HUES64 (cell line): ENCODE measurements around the gene EFNA1.

Experiments
- H3K27ac ChIP-seq: 2 replicates; pipeline ENCODE4 v1.7.0; 2013; ENCODE audit warnings: low read depth, low read length, inconsistent platforms
- H3K27me3 ChIP-seq: 2 replicates; pipeline ENCODE4 v1.6.1; 2013; ENCODE audit warnings: mild to moderate bottlenecking, low read length; ENCODE audit not compliant: insufficient read depth
- H3K36me3 ChIP-seq: 2 replicates; pipeline ENCODE4 v1.6.1; 2013; ENCODE audit warnings: mild to moderate bottlenecking, low read length; ENCODE audit not compliant: insufficient read depth
- H3K4me1 ChIP-seq: 2 replicates; pipeline ENCODE4 v1.6.1; 2013; ENCODE audit warnings: mild to moderate bottlenecking, low read length, moderate library complexity; ENCODE audit not compliant: insufficient read depth
- H3K4me3 ChIP-seq: 2 replicates; pipeline ENCODE4 v1.5.1; 2013; ENCODE audit warnings: mild to moderate bottlenecking, low read length, moderate library complexity
- H3K9ac ChIP-seq: 2 replicates; pipeline ENCODE4 v1.6.1; 2013; ENCODE audit warnings: mild to moderate bottlenecking, low read depth, low read length
- H3K9me3 ChIP-seq: 2 replicates; pipeline ENCODE4 v1.6.1; 2013; ENCODE audit warnings: low read depth, low read length; ENCODE audit not compliant: insufficient read depth
- WGBS: fragments of 150-250, 120-280 bp; methylation state at CpG from one replicate; pipeline ENCODE4 v1.1.7; 2013; ENCODE audit warnings: missing lambda C conversion rate; 5-methylcytosine and 5-hydroxymethylcytosine counted together

The EFNA1 gene

GRCh38 chr1:155083865-155084721 is 43.6 kb upstream of the EFNA1 start:
- 34% methylated on average over 17 of the region's 21 CpGs for WGBS
- Histone ChIP-seq H3K4me1 (peaks cover 2% of the 10 kb centered on the region; the same call in 1 of the 2 replicates), H3K9ac (no peak overlapping the region), H3K27me3 (peaks cover 54% of the 10 kb centered on the region), H3K27ac (no peak overlapping the region), H3K4me3 (peak overlapping the region; percentile 70), H3K9me3 (no peaks in the 10 kb centered on the region), H3K36me3 (no peaks in the 10 kb centered on the region)

GRCh38 chr1:155084722-155085503 is 42.8 kb upstream of the EFNA1 start:
- WGBS: under 1% methylated on average over 67 of the region's 67 CpGs
- Histone ChIP-seq H3K27me3 (peaks cover 46% of the 10 kb centered on the region), H3K4me3 (peak overlapping the region; percentile 70), H3K4me1 (peaks cover 2% of the 10 kb centered on the region; the same call in 1 of the 2 replicates), H3K9me3 (no peaks in the 10 kb centered on the region), H3K27ac (no peak overlapping the region), H3K36me3 (no peaks in the 10 kb centered on the region), H3K9ac (no peak overlapping the region)

DNA sequence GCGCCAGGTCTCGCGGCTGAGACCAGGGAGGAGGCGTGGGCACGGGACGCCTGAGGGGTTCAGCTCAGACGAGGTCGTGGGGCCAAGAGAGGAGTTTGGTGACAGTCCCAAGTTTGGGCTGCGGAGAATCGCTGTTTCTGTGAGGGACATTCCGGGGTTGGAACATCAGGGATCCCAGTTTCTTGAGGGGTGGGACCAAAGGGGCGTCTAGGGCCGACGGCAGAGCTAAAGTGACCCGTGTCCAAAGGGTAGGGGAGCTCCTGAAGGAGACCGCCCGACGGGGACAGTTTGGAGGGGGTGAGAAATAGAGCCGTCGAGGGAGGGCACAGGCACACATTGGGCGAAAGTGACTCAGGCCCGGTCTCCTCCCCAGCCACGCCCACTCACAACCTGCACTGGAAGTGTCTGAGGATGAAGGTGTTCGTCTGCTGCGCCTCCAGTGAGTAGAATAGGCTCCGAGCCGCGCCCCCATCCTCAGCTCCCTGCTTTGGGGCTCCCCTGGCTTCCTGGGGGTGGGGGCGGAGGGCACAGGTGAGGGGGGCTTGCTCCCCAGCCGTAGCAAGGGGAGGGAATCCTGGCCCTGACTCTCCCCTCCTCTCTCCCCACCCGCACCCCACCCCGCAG is 42.1 kb upstream of the EFNA1 start:
- Histone ChIP-seq H3K4me3 (peak overlapping the region; percentile 70), H3K4me1 (peaks cover 2% of the 10 kb centered on the region; the same call in 1 of the 2 replicates), H3K9me3 (no peaks in the 10 kb centered on the region), H3K27ac (no peak overlapping the region), H3K36me3 (no peaks in the 10 kb centered on the region), H3K27me3 (peaks cover 39% of the 10 kb centered on the region), H3K9ac (no peak overlapping the region)
- under 1% methylated on average over 29 of the region's 32 CpGs for WGBS

GRCh38 chr1:155086128-155086741 is 41.4 kb upstream of the EFNA1 start:
- 10% methylated on average over 21 of the region's 24 CpGs for WGBS
- peaks cover 2% of the 10 kb centered on the region for H3K4me1 ChIP-seq

GRCh38 chr1:155086856-155087535 is 40.7 kb upstream of the EFNA1 start:
- Histone ChIP-seq H3K9ac (no peak overlapping the region), H3K4me1 (peaks cover 2% of the 10 kb centered on the region), H3K27me3 (peaks cover 29% of the 10 kb centered on the region), H3K9me3 (no peaks in the 10 kb centered on the region), H3K27ac (no peak overlapping the region), H3K4me3 (no peak overlapping the region), H3K36me3 (no peaks in the 10 kb centered on the region)
- 68% methylated on average over 4 of the region's 8 CpGs for WGBS

More at GRCh38 chr1:155086128-155086741, 41.4 kb upstream of the EFNA1 start:
- Histone ChIP-seq H3K9ac (no peak overlapping the region), H3K36me3 (no peaks in the 10 kb centered on the region), H3K27ac (no peak overlapping the region), H3K4me3 (peak overlapping the region; percentile 70; the same call in 1 of the 2 replicates), H3K27me3 (peaks cover 33% of the 10 kb centered on the region), H3K9me3 (no peaks in the 10 kb centered on the region)

DNA sequence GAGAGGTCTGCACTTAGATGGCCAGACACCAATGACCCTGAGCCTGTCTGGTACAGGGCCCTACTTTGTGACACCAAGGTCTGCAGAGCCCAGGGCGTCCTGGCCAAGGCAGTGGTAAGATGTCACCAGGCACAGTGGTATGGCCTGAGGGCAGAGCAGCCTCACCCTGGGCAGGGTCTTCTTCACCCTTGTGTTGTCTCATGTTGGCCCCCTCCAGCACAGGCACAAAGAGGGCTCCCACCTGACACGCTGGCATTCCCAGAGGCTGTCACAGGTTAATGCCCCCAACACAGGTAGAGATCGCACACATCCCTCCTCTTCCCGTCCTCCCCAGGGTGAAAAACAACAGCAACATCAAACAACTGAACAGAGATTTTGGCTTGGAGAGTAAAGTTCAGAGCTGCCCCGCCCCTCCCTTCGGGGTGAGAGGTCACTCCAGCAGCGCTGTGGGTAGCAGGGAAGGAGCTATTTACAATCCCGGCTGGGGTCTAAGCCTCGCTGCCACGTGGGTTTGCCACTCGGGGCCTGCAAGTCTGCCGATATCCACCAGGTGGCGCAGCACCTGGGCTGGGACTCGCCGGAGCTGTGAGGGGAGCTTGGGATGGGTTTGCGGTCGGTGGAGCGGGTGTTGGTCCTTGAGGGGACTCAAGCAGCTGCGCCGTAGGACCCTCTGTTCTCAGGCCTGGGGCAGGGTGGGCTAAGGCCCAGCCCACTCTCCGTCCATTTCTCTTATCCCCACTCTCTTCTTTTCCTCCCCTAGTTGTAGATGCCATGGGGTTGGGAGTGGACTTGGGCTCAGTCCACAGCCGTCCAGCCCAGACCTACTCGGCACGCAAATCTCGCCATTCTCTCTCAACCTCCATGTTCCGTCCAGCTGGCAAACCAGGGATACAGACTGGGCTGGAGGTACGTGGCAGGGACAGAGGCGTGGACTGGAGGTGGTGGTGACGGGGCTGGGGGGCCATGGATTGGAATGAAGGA is 36.3 kb upstream of the EFNA1 start:
- Histone ChIP-seq H3K27me3 (peaks cover 3% of the 10 kb centered on the region), H3K4me1 (no peaks in the 10 kb centered on the region; the same call in none of the 2 replicates), H3K9ac (no peak overlapping the region), H3K36me3 (no peaks in the 10 kb centered on the region), H3K27ac (no peak overlapping the region), H3K9me3 (no peaks in the 10 kb centered on the region), H3K4me3 (0 out of 2 replicates have a peak overlapping the region, but pooled peaks have one; percentile 2)
- 37% methylated on average over 26 of the region's 29 CpGs for WGBS

DNA sequence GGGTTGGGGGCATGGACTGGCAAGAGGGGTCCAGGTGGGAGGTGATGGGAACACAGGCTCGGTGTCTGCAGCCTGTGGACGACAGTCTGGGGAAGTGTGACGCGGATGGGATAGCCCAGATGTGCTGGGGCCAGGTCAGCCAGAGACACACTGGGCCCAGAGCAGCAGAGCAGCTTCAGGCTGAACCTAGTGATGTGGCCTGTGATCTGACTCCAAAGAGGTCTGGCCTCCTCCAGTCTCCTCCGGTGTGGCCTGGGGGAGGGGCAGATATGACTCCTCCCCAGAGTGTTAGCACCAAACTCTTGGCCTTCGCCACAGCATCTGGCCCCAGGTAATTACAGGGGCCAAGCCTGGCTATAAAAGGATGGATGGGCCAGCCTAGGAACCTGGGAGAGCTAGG is 35.5 kb upstream of the EFNA1 start:
- Histone ChIP-seq H3K27me3 (peaks cover 3% of the 10 kb centered on the region), H3K27ac (no peak overlapping the region), H3K36me3 (no peaks in the 10 kb centered on the region), H3K9ac (no peak overlapping the region), H3K4me1 (no peaks in the 10 kb centered on the region; the same call in 1 of the 2 replicates), H3K9me3 (no peaks in the 10 kb centered on the region), H3K4me3 (no peak overlapping the region)
- 84% methylated on average over 6 of the region's 6 CpGs for WGBS

DNA sequence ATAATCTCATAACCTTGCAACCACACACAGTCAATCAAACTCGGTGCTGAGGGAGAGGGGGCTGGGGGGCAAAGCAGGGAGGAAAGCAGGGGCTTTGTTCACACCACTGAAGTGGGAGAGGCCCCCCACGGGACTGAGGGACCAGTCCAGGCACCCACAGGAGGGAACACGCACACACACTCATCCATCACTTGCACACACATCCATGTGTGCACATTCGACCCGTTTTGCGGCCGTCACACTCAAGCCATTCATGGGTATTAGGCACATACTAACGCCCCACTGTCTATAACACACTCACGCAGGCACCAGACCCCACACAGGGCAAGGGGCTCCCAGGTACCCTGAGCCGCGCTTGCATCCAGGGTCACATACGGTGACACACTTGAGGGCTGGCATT is 35.0 kb upstream of the EFNA1 start:
- Histone ChIP-seq H3K27ac (no peak overlapping the region), H3K4me1 (no peaks in the 10 kb centered on the region; the same call in 1 of the 2 replicates), H3K36me3 (no peaks in the 10 kb centered on the region), H3K9ac (no peak overlapping the region), H3K9me3 (no peaks in the 10 kb centered on the region), H3K27me3 (peaks cover 3% of the 10 kb centered on the region), H3K4me3 (no peak overlapping the region)
- WGBS: 91% methylated on average over 12 of the region's 12 CpGs

GRCh38 chr1:155093911-155094621 is 33.6 kb upstream of the EFNA1 start:
- Histone ChIP-seq H3K4me1 (no peaks in the 10 kb centered on the region; the same call in 1 of the 2 replicates), H3K4me3 (no peak overlapping the region), H3K9me3 (no peaks in the 10 kb centered on the region), H3K9ac (no peak overlapping the region), H3K27ac (no peak overlapping the region), H3K27me3 (peaks cover 3% of the 10 kb centered on the region), H3K36me3 (no peaks in the 10 kb centered on the region)
- WGBS: 60% methylated on average over 13 of the region's 13 CpGs
